HepG2 (cell line): ENCODE data around the gene FAM228B. TPM values are rescaled to one million over a fixed set of nuclear protein-coding genes. Genes with fewer than 3 reads are reported as not detected.

ENCODE experiments used
- BRD4 ChIP-seq: sonication (generic); formaldehyde crosslinking; IDR thresholded peaks from 2 replicates; pipeline ENCODE4 v1.4.0; 2020; ENCODE audit warnings: missing genetic modification reagents
- CHCHD3 ChIP-seq: sonication (generic); formaldehyde crosslinking; IDR thresholded peaks from 2 replicates; pipeline ENCODE4 v1.8.0; 2022; ENCODE audit warnings: mild to moderate bottlenecking, missing genetic modification reagents, moderate library complexity
- GTF3A ChIP-seq: sonication (generic); formaldehyde crosslinking; conservative IDR thresholded peaks from 2 replicates; pipeline ENCODE4 v1.4.0; 2020; ENCODE audit warnings: mild to moderate bottlenecking, missing genetic modification reagents
- KDM4B ChIP-seq: sonication (generic); formaldehyde crosslinking; IDR thresholded peaks from 2 replicates; pipeline ENCODE4 v1.4.0; 2020; ENCODE audit warnings: missing genetic modification reagents
- PBX2 ChIP-seq: IDR thresholded peaks from 2 replicates; pipeline ENCODE4 v1.6.1; 2016; ENCODE audit warnings: control low read depth
- REPIN1 ChIP-seq: sonication (generic); formaldehyde crosslinking; IDR thresholded peaks from 2 replicates; pipeline ENCODE4 v1.8.0; 2022; ENCODE audit warnings: missing genetic modification reagents, low read depth, mild to moderate bottlenecking, borderline replicate concordance
- SIX4 ChIP-seq: sonication (generic); formaldehyde crosslinking; IDR thresholded peaks from 2 replicates; pipeline ENCODE4 v1.4.0; 2020; ENCODE audit warnings: missing genetic modification reagents
- U2AF2 ChIP-seq: fragments of 200-400 bp; formaldehyde crosslinking; IDR thresholded peaks from 2 replicates; pipeline ENCODE4 v1.6.1; 2017; ENCODE audit warnings: low read depth, mild to moderate bottlenecking, low read length
- ZFP1 ChIP-seq: IDR thresholded peaks from 2 replicates; pipeline ENCODE4 v1.6.1; 2016
- ZNF143 ChIP-seq: sonication (generic); formaldehyde crosslinking; IDR thresholded peaks from 2 replicates; pipeline ENCODE4 v1.4.0; 2020; ENCODE audit warnings: missing genetic modification reagents
- ZNF180 ChIP-seq: sonication (generic); formaldehyde crosslinking; IDR thresholded peaks from 2 replicates; pipeline ENCODE4 v1.4.0; 2020; ENCODE audit warnings: low read depth, missing genetic modification reagents, borderline replicate concordance
- ZNF260 ChIP-seq: sonication (generic); formaldehyde crosslinking; IDR thresholded peaks from 2 replicates; pipeline ENCODE4 v1.4.0; 2020; ENCODE audit warnings: missing genetic modification reagents, low read depth, mild to moderate bottlenecking, borderline replicate concordance
- ZNF331 ChIP-seq: sonication (generic); formaldehyde crosslinking; IDR thresholded peaks from 2 replicates; pipeline ENCODE4 v1.4.0; 2020; ENCODE audit warnings: missing genetic modification reagents
- ZNF496 ChIP-seq: sonication (generic); formaldehyde crosslinking; IDR thresholded peaks from 2 replicates; pipeline ENCODE4 v1.8.1; 2023; ENCODE audit warnings: mild to moderate bottlenecking, moderate library complexity, missing genetic modification reagents; ENCODE audit not compliant: insufficient replicate concordance
- ZNF773 ChIP-seq: sonication (generic); formaldehyde crosslinking; IDR thresholded peaks from 2 replicates; pipeline ENCODE4 v1.4.0; 2020; ENCODE audit warnings: missing genetic modification reagents, borderline replicate concordance
- polyA plus RNA-seq, 8 experiments: library from polyadenylated mRNA; depleted of rRNA in 3 of 8; stranded (reverse) in 7 of 8; unstranded in 1 of 8; fragments of >200 nt; fragmentation: Illumina TruSeq in 4 of 8; extraction: Trizol in 4 of 8; gene quantifications; 2 replicates each; pipeline versions ENCODE4 v1.2.1 to v1.2.3, GENCODE V29; 2011 to 2016; ENCODE audit warnings: low read depth in 4 of 8, missing spikeins in 1 of 8, mixed read lengths in 1 of 8; ENCODE audit not compliant: insufficient read depth in 1 of 8
- total RNA-seq, 5 experiments: library from RNA; depleted of rRNA; stranded (reverse); fragments of >200 nt; fragmentation: Illumina TruSeq; extraction: Trizol; gene quantifications; 2 replicates each; pipeline ENCODE4 v1.2.3, GENCODE V29; 2016; ENCODE audit warnings: low read depth in 1 of 5
- TF ChIP-seq, protein P1 (sequence below), 2 experiments: sonication (generic) in 1 of 2; formaldehyde crosslinking in 1 of 2; IDR thresholded peaks; 2 replicates each; pipeline versions ENCODE4 v1.5.1 to v1.6.1; 2011 to 2020; ENCODE audit warnings: borderline replicate concordance in 1 of 2, low read depth in 1 of 2, low read length in 1 of 2, mild to moderate bottlenecking in 1 of 2, missing genetic modification reagents in 1 of 2, moderate library complexity in 1 of 2
- TF ChIP-seq, protein P2 (sequence below): IDR thresholded peaks from 2 replicates; pipeline ENCODE4 v1.6.1; 2012; ENCODE audit warnings: low read depth, low read length, improper control_type of control experiment
- TF ChIP-seq, protein P3 (sequence below): sonication (generic); formaldehyde crosslinking; IDR thresholded peaks from 2 replicates; pipeline ENCODE4 v1.5.1; 2020; ENCODE audit warnings: missing genetic modification reagents, mild to moderate bottlenecking, borderline replicate concordance

The FAM228B gene
- total and polyA plus RNA-seq, 2 of the 13 experiments (the other 11 are each of a cell fraction or from before 2014, with no cell fraction given): 0.79 to 1.1 TPM

- TF ChIP-seq, protein P1, sequence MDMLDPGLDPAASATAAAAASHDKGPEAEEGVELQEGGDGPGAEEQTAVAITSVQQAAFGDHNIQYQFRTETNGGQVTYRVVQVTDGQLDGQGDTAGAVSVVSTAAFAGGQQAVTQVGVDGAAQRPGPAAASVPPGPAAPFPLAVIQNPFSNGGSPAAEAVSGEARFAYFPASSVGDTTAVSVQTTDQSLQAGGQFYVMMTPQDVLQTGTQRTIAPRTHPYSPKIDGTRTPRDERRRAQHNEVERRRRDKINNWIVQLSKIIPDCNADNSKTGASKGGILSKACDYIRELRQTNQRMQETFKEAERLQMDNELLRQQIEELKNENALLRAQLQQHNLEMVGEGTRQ (IDR thresholded peaks at IDR 0.05; ENCODE audit: low read depth, low read length): no peak
- TF ChIP-seq, protein P1 (CRISPR knock-in tag; IDR thresholded peaks at IDR 0.05; ENCODE audit: borderline replicate concordance): no peak
- no peak; the same call in 1 of the 2 replicates for TF ChIP-seq GTF3A (CRISPR knock-in tag)
- no peak for TF ChIP-seq CHCHD3 (CRISPR knock-in tag)
- no peak for TF ChIP-seq ZNF496
- TF ChIP-seq, protein P2, sequence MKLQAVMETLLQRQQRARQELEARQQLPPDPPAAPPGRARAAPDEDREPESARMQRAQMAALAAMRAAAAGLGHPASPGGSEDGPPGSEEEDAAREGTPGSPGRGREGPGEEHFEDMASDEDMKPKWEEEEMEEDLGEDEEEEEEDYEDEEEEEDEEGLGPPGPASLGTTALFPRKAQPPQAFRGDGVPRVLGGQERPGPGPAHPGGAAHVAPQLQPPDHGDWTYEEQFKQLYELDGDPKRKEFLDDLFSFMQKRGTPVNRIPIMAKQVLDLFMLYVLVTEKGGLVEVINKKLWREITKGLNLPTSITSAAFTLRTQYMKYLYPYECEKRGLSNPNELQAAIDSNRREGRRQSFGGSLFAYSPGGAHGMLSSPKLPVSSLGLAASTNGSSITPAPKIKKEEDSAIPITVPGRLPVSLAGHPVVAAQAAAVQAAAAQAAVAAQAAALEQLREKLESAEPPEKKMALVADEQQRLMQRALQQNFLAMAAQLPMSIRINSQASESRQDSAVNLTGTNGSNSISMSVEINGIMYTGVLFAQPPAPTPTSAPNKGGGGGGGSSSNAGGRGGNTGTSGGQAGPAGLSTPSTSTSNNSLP: 0 out of 2 replicates have a peak, but pooled peaks have one; percentile 9
- no peak for TF ChIP-seq BRD4
- TF ChIP-seq ZNF260: 0 out of 2 replicates have a peak, but pooled peaks have one; percentile 15
- TF ChIP-seq ZNF773 (CRISPR knock-in tag): no peak
- peak; percentile 98; the same call in 1 of the 2 replicates for TF ChIP-seq REPIN1 (CRISPR knock-in tag)
- TF ChIP-seq, protein P3, sequence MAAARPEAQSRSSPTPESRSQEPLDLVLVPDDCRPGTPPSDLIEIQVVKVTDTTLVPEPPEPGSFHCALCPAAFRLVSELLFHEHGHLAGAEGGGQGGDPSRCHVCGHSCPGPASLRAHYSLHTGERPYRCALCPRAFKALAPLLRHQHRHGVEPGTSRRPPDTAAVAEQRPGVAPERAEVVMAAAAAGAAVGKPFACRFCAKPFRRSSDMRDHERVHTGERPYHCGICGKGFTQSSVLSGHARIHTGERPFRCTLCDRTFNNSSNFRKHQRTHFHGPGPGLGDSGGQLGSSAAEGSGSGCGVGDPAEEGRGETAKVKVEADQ (CRISPR knock-in tag): 0 out of 2 replicates have a peak, but pooled peaks have one; percentile 21
- TF ChIP-seq ZNF143 (CRISPR knock-in tag): no peak
- no peak; the same call in 1 of the 2 replicates for TF ChIP-seq KDM4B (CRISPR knock-in tag)
- no peak for TF ChIP-seq U2AF2
- no peak for TF ChIP-seq ZNF180
- TF ChIP-seq PBX2 (CRISPR knock-in tag): no peak
- peak; percentile 50; the same call in 1 of the 2 replicates for TF ChIP-seq ZNF331 (CRISPR knock-in tag)
- TF ChIP-seq SIX4 (CRISPR knock-in tag): no peak
- no peak for TF ChIP-seq ZFP1 (CRISPR knock-in tag)
These were observed 38.7 kb upstream of the FAM228B start, which contains the start of gene TP53I3 (continued) for GRCh38 chr2:24084386-24085199.
